Activated naive CD4-positive, alpha-beta T cell treated with anti-CD3 and anti-CD28 coated beads, Interleukin-2, amount 50 U/mL, for 16 hours (primary cell): ENCODE results near the gene STPG1.

Experiments used
- DNase-seq: peaks from one replicate; pipeline ENCODE4 v3.0.0-alpha.2; 2020

Gene STPG1

GRCh38 chr1:24426744-24427544 is 13.4 kb upstream of the STPG1 start:
- no peak for DNase-seq

GRCh38 chr1:24425922-24426321 is 12.3 kb upstream of the STPG1 start:
- DNase-seq, result no peak

- DNase-seq, result no peak
Measured at GRCh38 chr1:24425441-24425840, 11.9 kb upstream of the STPG1 start.

GRCh38 chr1:24424990-24425389 is 11.4 kb upstream of the STPG1 start:
- no peak for DNase-seq

GRCh38 chr1:24424207-24424606 is 10.6 kb upstream of the STPG1 start:
- DNase-seq, result no peak

- no peak for DNase-seq
Measured at GRCh38 chr1:24421502-24421901, 7.9 kb upstream of the STPG1 start.

- no peak for DNase-seq
Measured at GRCh38 chr1:24420547-24420946, 7.0 kb upstream of the STPG1 start.

GRCh38 chr1:24418898-24419628 is 5.5 kb upstream of the STPG1 start:
- no peak for DNase-seq

- no peak for DNase-seq
Measured at GRCh38 chr1:24417681-24418080, 4.1 kb upstream of the STPG1 start.

- DNase-seq, result no peak
Measured at GRCh38 chr1:24416666-24417391, 3.2 kb upstream of the STPG1 start.

GRCh38 chr1:24415910-24416665 is 2.5 kb upstream of the STPG1 start:
- DNase-seq, result no peak

- DNase-seq, result peak; percentile 99
Measured at GRCh38 chr1:24415334-24415909, 1.8 kb upstream of the STPG1 start, which contains the start of gene NIPAL3. NIPAL3 (plus strand) TSS chr1:24415802; CDS start chr1:24419548, 3,746 bp downstream.

- no peak for DNase-seq
Measured at GRCh38 chr1:24414775-24415333, 1.3 kb upstream of the STPG1 start.

- no peak for DNase-seq
Measured at GRCh38 chr1:24412408-24412807, 1.2 kb downstream of the STPG1 start.

GRCh38 chr1:24411963-24412362 is 1.6 kb downstream of the STPG1 start:
- no peak for DNase-seq

- no peak for DNase-seq
Measured at GRCh38 chr1:24410750-24411149, 2.8 kb downstream of the STPG1 start.

GRCh38 chr1:24409535-24409934 is 4.0 kb downstream of the STPG1 start:
- DNase-seq, result no peak

- no peak for DNase-seq
Measured at GRCh38 chr1:24406788-24407187, 6.8 kb downstream of the STPG1 start.

GRCh38 chr1:24403806-24404205 is 9.8 kb downstream of the STPG1 start:
- no peak for DNase-seq

- no peak for DNase-seq
Measured at GRCh38 chr1:24400065-24400464, 13.5 kb downstream of the STPG1 start.

GRCh38 chr1:24393892-24394291 is 19.7 kb downstream of the STPG1 start:
- no peak for DNase-seq
